Mucosa of rectum (tissue), 2 donors: ENCODE measurements around the gene PDGFRB.
A peak's percentile ranks its signal among the peaks of the same experiment; 100 is the strongest.

Experiments used
- H3K27ac ChIP-seq, 2 donors: one replicate each; pipeline ENCODE4 v1.7.0; 2013; ENCODE audit warnings: inconsistent platforms in 2 of 2, low read depth in 2 of 2, low read length in 2 of 2
- H3K27me3 ChIP-seq, 2 donors: one replicate each; pipeline ENCODE4 v1.7.0; 2013; ENCODE audit warnings: low read length in 2 of 2; ENCODE audit not compliant: control insufficient read depth in 2 of 2, insufficient read depth in 2 of 2
- H3K36me3 ChIP-seq, 2 donors: one replicate each; pipeline ENCODE4 v1.7.0; 2013; ENCODE audit warnings: low read length in 2 of 2; ENCODE audit not compliant: control insufficient read depth in 2 of 2, insufficient read depth in 2 of 2
- H3K4me1 ChIP-seq, 2 donors: one replicate each; pipeline ENCODE4 v1.7.0; 2013; ENCODE audit warnings: low read length in 2 of 2, mild to moderate bottlenecking in 1 of 2; ENCODE audit not compliant: control insufficient read depth in 2 of 2, insufficient read depth in 2 of 2
- H3K4me3 ChIP-seq, 2 donors: one replicate each; pipeline ENCODE4 v1.7.0; 2013; ENCODE audit warnings: low read length in 2 of 2
- H3K9ac ChIP-seq, 2 donors: one replicate each; pipeline ENCODE4 v1.7.0; 2013; ENCODE audit warnings: low read length in 2 of 2, low read depth in 1 of 2, mild to moderate bottlenecking in 1 of 2
- H3K9me3 ChIP-seq, 2 donors: one replicate each; pipeline ENCODE4 v1.7.0; 2013; ENCODE audit warnings: low read length in 2 of 2; ENCODE audit not compliant: control insufficient read depth in 2 of 2
- donor health status: healthy.
- donor health status: Normal muscosa, but diverticular disease.

PDGFRB gene

DNA sequence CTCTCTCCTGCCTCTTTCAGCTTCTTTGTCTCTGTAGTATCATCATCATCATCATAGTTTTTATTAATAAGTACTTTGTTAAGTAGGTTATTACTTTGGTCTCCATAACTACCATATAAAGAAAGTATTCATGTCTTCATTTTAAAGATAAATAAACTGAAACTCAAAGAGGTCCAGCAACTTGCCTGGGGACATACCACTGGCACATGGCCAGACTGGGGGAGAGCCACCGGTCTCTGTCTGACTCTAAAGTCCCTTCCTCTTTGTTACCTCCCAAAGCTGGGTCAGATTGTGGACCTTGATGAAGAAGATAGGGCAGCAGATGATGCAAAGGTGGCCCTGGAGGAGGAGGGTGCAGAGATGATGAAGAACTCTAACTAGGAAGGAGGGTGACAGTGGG, 19.4 kb upstream of the PDGFRB start:
- no peak overlapping the region for H3K9ac ChIP-seq
- H3K4me3 ChIP-seq, result no peak overlapping the region
- peak overlapping the region; percentile 43 to 95 for H3K27ac ChIP-seq
- H3K9me3 ChIP-seq, result no peaks in the 10 kb centered on the region
- H3K4me1 ChIP-seq, result peaks cover 66 to 85% of the 10 kb centered on the region in 2 donors
- H3K27me3 ChIP-seq, result no peaks in the 10 kb centered on the region
- peaks cover 21 to 37% of the 10 kb centered on the region in 2 donors for H3K36me3 ChIP-seq

DNA sequence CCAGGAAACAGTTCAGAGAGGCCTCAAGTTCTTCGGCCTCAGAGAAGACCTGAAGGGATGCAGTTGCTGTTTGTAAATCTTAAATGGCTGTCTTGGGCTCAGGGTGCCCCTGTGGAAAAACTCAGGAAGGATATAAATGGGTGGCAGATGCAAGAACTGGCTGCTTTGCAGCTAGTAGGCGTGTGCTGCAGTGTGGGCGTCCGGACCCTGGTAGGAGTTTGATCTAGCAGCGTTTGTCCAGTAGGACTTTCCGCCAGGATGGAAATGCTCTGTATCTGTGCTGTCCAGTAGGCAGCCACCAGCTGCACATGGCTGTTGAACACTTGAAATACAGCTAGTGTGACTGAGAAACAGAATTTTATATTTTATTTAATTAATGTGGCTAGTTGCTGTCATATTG, 18.6 kb upstream of the PDGFRB start:
- Histone ChIP-seq H3K4me3 (no peak overlapping the region), H3K4me1 (peaks cover 66 to 84% of the 10 kb centered on the region in 2 donors), H3K9ac (peak overlapping the region in 1 of 2 donors; percentile 18), H3K9me3 (no peaks in the 10 kb centered on the region), H3K27me3 (no peaks in the 10 kb centered on the region), H3K27ac (peak overlapping the region; percentile 52 to 69), H3K36me3 (peaks cover 27 to 45% of the 10 kb centered on the region in 2 donors)

DNA sequence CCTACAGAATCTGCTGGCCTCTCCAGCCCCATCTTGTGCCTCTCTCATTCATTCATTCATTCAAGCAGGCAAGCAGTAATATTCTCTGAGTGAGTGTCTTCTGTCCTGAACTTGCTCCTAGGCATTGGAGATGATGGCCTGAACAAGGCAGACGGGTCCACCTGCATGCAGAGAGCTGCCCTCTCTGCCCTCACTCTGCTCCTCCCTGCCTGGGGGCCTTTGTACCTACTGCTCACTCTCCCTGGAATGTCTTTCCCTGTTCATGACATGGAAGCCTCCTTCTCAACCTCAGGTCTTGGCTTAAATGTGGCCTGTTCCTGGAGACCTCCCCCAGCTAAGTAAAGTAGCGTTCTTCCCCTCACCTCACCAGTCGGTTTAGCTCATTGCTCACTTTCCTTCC, 17.5 kb upstream of the PDGFRB start:
- H3K9ac ChIP-seq, result no peak overlapping the region
- H3K27me3 ChIP-seq, result no peaks in the 10 kb centered on the region
- H3K36me3 ChIP-seq, result peaks cover 28 to 40% of the 10 kb centered on the region in 2 donors
- peak overlapping the region; percentile 18 to 69 for H3K27ac ChIP-seq
- H3K9me3 ChIP-seq, result no peaks in the 10 kb centered on the region
- H3K4me1 ChIP-seq, result peaks cover 62 to 79% of the 10 kb centered on the region in 2 donors
- peak overlapping the region in 1 of 2 donors; percentile 13 for H3K4me3 ChIP-seq

DNA sequence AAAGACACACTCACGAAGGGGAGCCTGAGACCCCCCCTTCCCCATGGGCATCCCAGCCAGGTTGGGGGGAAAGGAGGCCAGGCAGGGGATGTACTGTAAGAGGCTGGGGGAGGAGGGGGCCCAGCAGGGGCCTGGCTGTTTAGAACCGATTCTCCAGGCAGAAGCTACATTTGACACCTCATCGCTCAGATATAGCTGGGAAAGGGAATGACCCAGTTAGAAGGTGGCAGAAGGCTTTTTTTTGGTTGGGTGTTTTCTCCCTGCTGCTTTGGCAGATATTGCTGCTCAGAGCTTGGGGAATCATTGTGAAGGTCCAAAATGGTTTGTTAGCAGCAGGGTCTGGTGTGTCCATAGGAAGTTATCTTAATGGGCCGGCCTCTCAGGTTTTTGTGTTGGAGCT, 16.9 kb upstream of the PDGFRB start:
- Histone ChIP-seq H3K4me1 (peaks cover 57 to 73% of the 10 kb centered on the region in 2 donors), H3K36me3 (peaks cover 28 to 40% of the 10 kb centered on the region in 2 donors), H3K9ac (peak overlapping the region in 1 of 2 donors; percentile 50), H3K9me3 (no peaks in the 10 kb centered on the region), H3K4me3 (peak overlapping the region in 1 of 2 donors; percentile 13), H3K27me3 (peaks cover 0 to under 1% of the 10 kb centered on the region in 2 donors), H3K27ac (peak overlapping the region in 1 of 2 donors; percentile 69)

DNA sequence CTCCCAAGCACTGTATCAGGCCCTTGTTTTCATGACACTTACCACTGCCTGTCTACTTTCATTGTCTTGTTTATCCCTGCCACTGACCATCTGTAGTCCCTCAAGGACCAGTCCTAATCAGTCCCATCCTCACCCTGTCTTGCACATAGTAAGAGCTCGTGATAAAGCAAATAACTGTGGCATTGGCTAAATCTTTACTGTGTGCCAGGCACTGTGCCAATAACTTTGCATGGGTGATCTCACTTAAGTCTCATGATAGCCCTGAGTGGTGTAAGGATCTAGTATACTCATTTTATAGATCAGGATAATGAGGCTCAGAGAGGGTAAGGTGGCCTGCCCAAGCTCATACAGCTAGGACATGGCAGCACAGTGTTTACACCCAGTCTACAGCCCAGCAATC, 16.5 kb upstream of the PDGFRB start:
- Histone ChIP-seq H3K4me3 (no peak overlapping the region), H3K9ac (peak overlapping the region in 1 of 2 donors; percentile 50), H3K27me3 (peaks cover 0 to 2% of the 10 kb centered on the region in 2 donors), H3K9me3 (no peaks in the 10 kb centered on the region), H3K27ac (peak overlapping the region in 1 of 2 donors; percentile 69), H3K4me1 (peaks cover 53 to 70% of the 10 kb centered on the region in 2 donors), H3K36me3 (peaks cover 28 to 39% of the 10 kb centered on the region in 2 donors)

DNA sequence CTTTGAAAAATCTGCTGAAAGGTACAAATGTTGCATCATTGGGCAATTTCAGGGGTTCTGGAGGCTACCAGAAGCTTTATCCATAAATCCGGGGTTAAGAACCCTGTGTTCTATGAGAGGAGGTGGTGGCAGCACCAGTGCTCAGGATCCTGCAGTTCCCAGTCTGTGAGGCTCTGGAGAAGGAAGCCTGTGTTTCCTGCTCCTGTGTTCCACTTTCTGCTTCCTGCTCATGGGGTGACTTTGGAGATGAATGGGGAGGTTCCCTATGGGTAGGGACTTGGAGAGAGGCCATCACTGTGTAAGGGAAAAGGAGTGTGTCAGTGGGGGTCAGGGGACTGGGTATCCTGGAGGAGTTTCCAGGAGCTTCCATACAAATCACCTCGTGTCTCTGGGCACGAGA, 13.2 kb upstream of the PDGFRB start:
- H3K9ac ChIP-seq, result peak overlapping the region; percentile 56 to 93
- peaks cover 0 to 2% of the 10 kb centered on the region in 2 donors for H3K27me3 ChIP-seq

DNA sequence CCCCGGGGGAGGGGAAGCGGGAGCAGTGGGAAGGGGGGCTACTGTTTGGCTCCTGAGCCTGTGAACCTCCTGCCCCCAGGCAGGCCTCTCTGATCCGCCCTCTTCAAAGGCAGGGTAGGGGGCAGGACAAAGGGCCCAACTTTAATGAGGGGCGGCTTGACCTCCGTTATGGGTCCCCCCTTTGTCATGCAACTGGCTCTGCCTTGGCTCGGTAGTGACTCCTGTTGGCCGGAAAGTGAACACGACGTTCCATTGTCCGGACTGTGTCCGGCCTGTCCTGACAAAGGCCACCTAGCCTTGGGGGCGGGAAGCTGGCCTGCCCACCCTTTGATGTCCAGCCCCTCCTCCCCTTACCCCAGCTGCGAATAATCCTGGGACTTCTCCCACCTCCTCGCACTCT, 12.3 kb upstream of the PDGFRB start:
- Histone ChIP-seq H3K4me3 (peak overlapping the region; percentile 75 to 91), H3K9me3 (no peaks in the 10 kb centered on the region), H3K4me1 (peaks cover 46 to 65% of the 10 kb centered on the region in 2 donors), H3K27me3 (peaks cover 0 to 2% of the 10 kb centered on the region in 2 donors), H3K9ac (peak overlapping the region; percentile 93 to 96), H3K27ac (peak overlapping the region; percentile 86 to 95), H3K36me3 (peaks cover 11 to 26% of the 10 kb centered on the region in 2 donors)

More for the DNA sequence above, 13.2 kb upstream of the PDGFRB start:
- Histone ChIP-seq H3K36me3 (peaks cover 19 to 32% of the 10 kb centered on the region in 2 donors), H3K9me3 (no peaks in the 10 kb centered on the region), H3K4me1 (peaks cover 49 to 65% of the 10 kb centered on the region in 2 donors), H3K4me3 (peak overlapping the region; percentile 75 to 91), H3K27ac (peak overlapping the region; percentile 61 to 95)

DNA sequence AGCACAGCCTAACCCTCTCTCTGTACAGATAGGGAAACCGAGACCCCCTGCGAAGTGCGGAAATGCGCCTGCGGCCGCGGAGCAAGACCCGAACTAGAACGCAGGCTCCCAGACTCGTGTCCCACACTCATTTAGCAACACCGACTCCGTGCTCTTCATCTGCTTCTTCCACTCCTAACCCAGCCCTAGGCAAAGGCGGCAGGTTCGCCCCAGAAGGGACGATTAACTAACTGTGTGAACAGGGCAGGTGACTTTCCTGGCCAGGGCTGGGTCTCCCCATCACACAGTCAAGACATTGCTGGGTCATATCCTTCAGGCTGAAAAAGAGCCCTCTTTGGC, 11.8 kb upstream of the PDGFRB start:
- H3K9me3 ChIP-seq, result no peaks in the 10 kb centered on the region
- peak overlapping the region; percentile 75 to 91 for H3K4me3 ChIP-seq
- H3K4me1 ChIP-seq, result peaks cover 42 to 63% of the 10 kb centered on the region in 2 donors
- peak overlapping the region; percentile 93 to 96 for H3K9ac ChIP-seq
- H3K36me3 ChIP-seq, result peaks cover 11 to 22% of the 10 kb centered on the region in 2 donors
- peak overlapping the region; percentile 86 to 95 for H3K27ac ChIP-seq
- peaks cover 0 to 2% of the 10 kb centered on the region in 2 donors for H3K27me3 ChIP-seq

DNA sequence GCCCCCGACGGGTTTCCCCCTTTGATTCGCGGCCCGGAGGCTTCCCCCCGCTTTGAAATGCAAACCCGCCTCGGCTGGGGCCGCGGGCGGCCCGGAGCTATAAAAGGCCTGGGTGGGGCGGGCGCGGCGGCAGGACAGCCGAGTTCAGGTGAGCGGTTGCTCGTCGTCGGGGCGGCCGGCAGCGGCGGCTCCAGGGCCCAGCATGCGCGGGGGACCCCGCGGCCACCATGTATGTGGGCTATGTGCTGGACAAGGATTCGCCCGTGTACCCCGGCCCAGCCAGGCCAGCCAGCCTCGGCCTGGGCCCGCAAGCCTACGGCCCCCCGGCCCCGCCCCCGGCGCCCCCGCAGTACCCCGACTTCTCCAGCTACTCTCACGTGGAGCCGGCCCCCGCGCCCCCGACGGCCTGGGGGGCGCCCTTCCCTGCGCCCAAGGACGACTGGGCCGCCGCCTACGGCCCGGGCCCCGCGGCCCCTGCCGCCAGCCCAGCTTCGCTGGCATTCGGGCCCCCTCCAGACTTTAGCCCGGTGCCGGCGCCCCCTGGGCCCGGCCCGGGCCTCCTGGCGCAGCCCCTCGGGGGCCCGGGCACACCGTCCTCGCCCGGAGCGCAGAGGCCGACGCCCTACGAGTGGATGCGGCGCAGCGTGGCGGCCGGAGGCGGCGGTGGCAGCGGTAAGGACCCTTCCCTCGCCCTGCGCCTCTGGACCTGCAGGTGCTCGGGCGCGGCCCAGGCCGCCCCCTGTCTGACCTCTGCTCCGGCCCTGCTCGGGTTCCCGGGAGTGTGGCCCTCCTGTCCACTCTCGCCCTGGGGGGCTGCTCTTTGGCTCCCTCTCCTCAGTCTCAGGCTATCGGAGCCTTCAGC, 11.2 kb upstream of the PDGFRB start, which contains the start of gene CDX1:
Gene CDX1, plus strand, starts transcription at position 129 of the 862 bp plus-strand sequence. Its CDS starts 99 bp downstream, at position 228.
- peaks cover 11 to 19% of the 10 kb centered on the region in 2 donors for H3K36me3 ChIP-seq
- H3K27ac ChIP-seq, result peak within 1 kb of the TSS; percentile 95 to 97
- H3K4me1 ChIP-seq, result peaks cover 43 to 64% of the 10 kb centered on the region in 2 donors
- peaks cover 0 to 2% of the 10 kb centered on the region in 2 donors for H3K27me3 ChIP-seq
- H3K9me3 ChIP-seq, result no peaks in the 10 kb centered on the region
- H3K9ac ChIP-seq, result peak within 1 kb of the TSS; percentile 93 to 96
- peak within 1 kb of the TSS; percentile 75 to 91 for H3K4me3 ChIP-seq

DNA sequence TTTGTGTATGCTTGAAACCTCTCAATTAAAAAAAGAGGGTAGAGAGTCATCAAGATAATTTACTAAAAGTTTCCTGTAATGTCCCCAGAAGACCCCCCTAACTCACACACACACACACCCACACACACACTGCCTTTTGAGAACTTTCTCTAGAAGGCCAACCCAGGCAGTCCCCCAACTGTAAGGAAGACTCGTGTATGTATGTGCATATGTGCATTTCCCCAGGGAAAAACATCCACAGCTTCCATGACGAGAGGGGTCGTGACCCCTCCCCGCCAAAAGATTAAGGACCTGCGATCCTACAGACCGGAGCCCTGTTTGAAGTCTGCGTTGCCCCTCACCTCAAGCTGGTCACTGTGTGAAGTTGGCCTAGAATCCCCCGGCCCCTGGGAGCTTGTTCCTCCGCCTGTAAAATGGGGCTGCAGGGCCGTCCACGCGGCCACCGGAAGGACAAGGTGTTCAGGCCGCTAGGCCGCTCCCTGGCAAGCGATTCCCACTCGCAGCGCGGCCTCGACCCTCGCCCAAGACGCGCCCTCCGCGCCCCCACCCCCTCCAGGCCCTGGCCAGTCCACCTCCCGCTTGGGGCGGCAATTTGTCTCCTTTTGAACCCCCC, 10.5 kb upstream of the PDGFRB start:
- Histone ChIP-seq H3K36me3 (peaks cover 11 to 14% of the 10 kb centered on the region in 2 donors), H3K4me3 (peak overlapping the region; percentile 36 to 91), H3K4me1 (peaks cover 48 to 66% of the 10 kb centered on the region in 2 donors), H3K9me3 (no peaks in the 10 kb centered on the region), H3K27me3 (peaks cover 0 to 2% of the 10 kb centered on the region in 2 donors), H3K27ac (peak overlapping the region; percentile 86 to 95), H3K9ac (peak overlapping the region; percentile 63 to 93)
